Subcutaneous abdominal adipose tissue (tissue), 5 donors: ENCODE measurements around the gene C1QTNF3.
"Not testable (repeated sequence)": the region's sequence is repeated elsewhere in the genome, so short reads cannot be mapped to it uniquely, and the experiment has no call there.

Experiments
- H3K27ac ChIP-seq: one replicate; pipeline ENCODE4 v1.7.0; 2013; ENCODE audit warnings: low read depth, mild to moderate bottlenecking, inconsistent platforms, low read length, moderate library complexity
- H3K27me3 ChIP-seq, 5 donors: one replicate each; pipeline ENCODE4 v1.7.0; 2013; ENCODE audit warnings: low read length in 5 of 5, inconsistent platforms in 1 of 5; ENCODE audit not compliant: control insufficient read depth in 5 of 5, insufficient read depth in 4 of 5
- H3K36me3 ChIP-seq, 5 donors: one replicate each; pipeline ENCODE4 v1.7.0; 2013; ENCODE audit warnings: low read length in 5 of 5; ENCODE audit not compliant: control insufficient read depth in 5 of 5, insufficient read depth in 5 of 5
- H3K4me1 ChIP-seq, 5 donors: one replicate each; pipeline ENCODE4 v1.7.0; 2013; ENCODE audit warnings: low read length in 5 of 5, mild to moderate bottlenecking in 3 of 5, moderate library complexity in 1 of 5; ENCODE audit not compliant: control insufficient read depth in 5 of 5, insufficient read depth in 5 of 5
- H3K4me3 ChIP-seq, 5 donors: one replicate each; pipeline ENCODE4 v1.7.0; 2013; ENCODE audit warnings: low read length in 5 of 5, low read depth in 1 of 5
- H3K9ac ChIP-seq, 5 donors: one replicate each; pipeline ENCODE4 v1.7.0; 2013; ENCODE audit warnings: low read length in 5 of 5, mild to moderate bottlenecking in 4 of 5, moderate library complexity in 3 of 5
- H3K9me3 ChIP-seq, 5 donors: one replicate each; pipeline ENCODE4 v1.7.0; 2013; ENCODE audit warnings: low read length in 5 of 5; ENCODE audit not compliant: control insufficient read depth in 5 of 5
- donor health status: healthy.
- donor health status: healthy.
- donor health status: healthy.
- donor health status: healthy.
- donor health status: healthy.

Gene C1QTNF3, protein sequence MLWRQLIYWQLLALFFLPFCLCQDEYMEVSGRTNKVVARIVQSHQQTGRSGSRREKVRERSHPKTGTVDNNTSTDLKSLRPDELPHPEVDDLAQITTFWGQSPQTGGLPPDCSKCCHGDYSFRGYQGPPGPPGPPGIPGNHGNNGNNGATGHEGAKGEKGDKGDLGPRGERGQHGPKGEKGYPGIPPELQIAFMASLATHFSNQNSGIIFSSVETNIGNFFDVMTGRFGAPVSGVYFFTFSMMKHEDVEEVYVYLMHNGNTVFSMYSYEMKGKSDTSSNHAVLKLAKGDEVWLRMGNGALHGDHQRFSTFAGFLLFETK

DNA sequence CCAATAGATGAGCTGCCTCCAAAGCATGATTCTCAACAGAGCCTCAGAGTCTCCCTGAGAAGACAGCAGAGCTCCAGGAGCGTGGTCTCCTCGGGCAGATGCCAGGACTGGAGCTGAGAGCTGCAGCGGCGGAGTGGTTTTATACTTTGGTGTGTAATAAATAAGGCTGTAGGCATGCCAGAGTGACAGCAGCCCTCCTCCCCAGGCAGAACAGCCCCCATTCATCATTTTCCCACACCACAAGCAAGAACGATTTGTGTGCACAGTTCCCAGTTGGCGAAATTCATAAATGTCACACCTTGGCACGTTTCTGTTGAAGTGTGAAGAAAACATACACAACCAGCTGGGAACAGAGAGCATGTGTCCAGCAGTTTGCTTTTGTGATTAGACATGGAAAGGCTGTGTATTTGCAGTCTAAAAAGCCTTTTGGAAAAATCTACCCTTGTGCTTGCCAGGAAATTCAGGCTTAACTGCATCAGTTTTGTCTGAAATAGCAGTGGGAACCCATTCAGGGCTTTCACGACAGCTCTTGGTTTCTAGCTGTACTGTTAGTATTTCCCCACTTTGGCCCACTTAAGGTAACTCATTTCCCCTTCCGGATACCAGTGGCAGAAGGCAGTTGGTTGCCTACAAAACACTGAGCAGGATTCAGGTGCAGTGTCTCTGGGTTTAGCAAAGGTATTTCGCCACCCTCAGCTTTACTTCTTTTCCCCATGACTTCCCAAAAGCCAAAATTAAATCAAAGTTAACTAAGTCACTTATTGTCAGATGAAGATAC is at the start of gene C1QTNF3:
C1QTNF3 (minus strand) TSS at position 115 of the 778 bp plus-strand sequence; CDS start at position 27, 88 bp downstream.
- no peaks in the 10 kb centered on the region for H3K9me3 ChIP-seq
- H3K36me3 ChIP-seq = no peaks in the 10 kb centered on the region
- peak within 1 kb of the TSS in 4 of 5 donors; percentile 11 to 42 (median 24) for H3K4me3 ChIP-seq
- peak within 1 kb of the TSS in 3 of 5 donors; percentile 2 to 17 (median 5) for H3K9ac ChIP-seq
- no peaks in the 10 kb centered on the region for H3K27me3 ChIP-seq
- H3K27ac ChIP-seq = no peak within 1 kb of the TSS
- peaks cover 5 to 28% (median 19%) of the 10 kb centered on the region in 5 donors for H3K4me1 ChIP-seq

DNA sequence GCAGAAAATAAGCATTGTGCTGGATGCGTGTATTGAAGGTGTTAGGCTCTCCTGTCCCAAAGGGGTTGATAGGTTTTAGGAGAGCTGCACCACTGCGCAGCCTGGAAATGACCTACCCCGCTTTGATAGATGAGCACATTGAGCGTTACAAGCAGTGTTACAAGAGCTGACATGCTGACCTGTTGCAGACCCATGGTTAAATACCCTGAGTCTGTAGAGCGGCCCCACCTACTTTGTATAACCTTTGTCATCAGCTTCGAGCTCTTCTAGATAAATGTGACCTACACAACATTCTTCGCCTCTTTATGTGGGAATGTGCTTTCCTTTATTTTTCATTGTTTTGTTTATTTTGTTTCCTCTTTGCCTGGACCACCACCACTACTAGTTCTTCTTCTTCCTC is 48.0 kb upstream of the C1QTNF3 start:
- not testable (repeated sequence) for H3K4me1 ChIP-seq, H3K4me3 ChIP-seq, H3K27me3 ChIP-seq, H3K9me3 ChIP-seq, H3K27ac ChIP-seq, H3K9ac ChIP-seq, H3K36me3 ChIP-seq

DNA sequence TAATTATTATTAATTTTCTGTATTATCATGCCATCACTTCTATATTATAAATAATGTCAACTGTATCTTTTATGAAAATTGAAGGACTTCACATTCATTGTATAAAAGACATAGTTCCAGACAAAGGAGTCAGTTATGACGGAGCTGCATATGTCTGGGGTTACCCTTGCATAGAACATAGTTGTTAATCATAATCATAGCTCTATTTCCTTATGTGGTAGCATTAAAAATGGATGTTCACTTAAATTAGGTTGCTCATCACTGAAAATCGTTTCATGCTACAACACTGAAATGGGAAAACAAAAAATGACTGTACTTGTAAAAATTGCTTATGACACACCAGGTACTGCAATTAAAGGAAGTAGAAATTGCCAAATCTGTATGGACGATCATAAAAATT is 46.8 kb upstream of the C1QTNF3 start:
- H3K9ac ChIP-seq, H3K4me1 ChIP-seq: not testable (repeated sequence)

DNA sequence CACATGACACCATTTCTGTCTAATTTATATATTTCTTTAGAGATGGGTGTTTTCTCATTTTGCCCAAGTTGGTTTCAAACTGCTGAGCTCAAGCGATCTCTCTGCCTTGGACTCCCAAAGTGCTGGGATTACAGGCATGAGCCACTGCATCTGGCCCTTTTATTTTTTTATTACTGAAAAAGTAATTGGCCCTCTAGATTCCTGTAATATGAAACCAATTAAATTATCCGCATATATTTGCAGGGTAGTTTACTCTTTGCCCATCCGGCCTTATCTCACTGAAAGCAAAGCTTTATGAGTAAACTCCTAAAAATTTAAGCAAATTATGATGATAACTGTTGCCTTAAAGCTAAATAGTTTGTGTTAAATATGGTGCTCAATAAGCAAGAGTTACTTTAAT is 44.7 kb upstream of the C1QTNF3 start:
- H3K4me1 ChIP-seq, H3K27me3 ChIP-seq, H3K4me3 ChIP-seq, H3K36me3 ChIP-seq, H3K9me3 ChIP-seq, H3K9ac ChIP-seq, H3K27ac ChIP-seq: not testable (repeated sequence)

More for the DNA sequence above, 46.8 kb upstream of the C1QTNF3 start:
- not testable (repeated sequence) for H3K4me3 ChIP-seq, H3K27ac ChIP-seq, H3K36me3 ChIP-seq, H3K27me3 ChIP-seq, H3K9me3 ChIP-seq

DNA sequence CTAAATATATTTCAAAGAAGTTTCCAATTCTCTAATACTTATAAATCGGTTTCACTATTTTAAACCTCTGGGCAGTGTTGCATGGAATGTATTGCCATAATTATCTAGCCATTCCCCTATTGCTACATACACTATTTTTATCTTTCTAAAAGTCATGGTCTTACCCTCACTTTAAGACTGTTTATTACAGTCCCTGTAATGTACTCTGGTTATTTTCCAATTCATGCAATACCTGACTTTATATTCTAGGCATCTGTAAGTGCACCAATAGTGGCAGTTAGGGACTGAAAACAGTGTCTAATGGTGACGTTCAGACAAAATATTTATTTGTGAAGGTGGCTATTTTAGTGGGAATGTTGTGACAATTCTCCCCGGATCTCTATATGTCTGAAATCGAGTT is 40.9 kb upstream of the C1QTNF3 start:
- H3K9me3 ChIP-seq, H3K27me3 ChIP-seq, H3K4me1 ChIP-seq, H3K4me3 ChIP-seq, H3K27ac ChIP-seq, H3K36me3 ChIP-seq, H3K9ac ChIP-seq: not testable (repeated sequence)

DNA sequence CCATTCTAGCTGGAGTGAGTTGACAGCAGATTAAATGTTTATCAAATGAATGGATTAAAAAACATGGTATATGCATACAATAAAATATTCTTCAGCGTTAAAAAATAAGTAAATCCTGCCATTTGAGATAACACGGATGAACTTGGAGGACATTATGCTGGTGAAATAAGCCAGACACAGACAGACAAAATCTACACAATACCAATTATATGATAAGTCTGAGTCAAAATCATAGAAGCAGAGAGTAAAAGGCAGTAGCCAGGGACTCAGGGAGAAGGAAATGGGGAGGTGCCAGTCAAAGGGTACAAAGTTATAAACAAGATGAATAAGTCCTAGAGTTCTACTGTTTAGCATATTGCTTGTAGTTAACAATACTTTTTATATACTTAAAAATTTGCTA is 36.5 kb upstream of the C1QTNF3 start:
- H3K4me3 ChIP-seq, H3K9ac ChIP-seq, H3K27me3 ChIP-seq, H3K9me3 ChIP-seq, H3K4me1 ChIP-seq, H3K36me3 ChIP-seq, H3K27ac ChIP-seq: not testable (repeated sequence)

DNA sequence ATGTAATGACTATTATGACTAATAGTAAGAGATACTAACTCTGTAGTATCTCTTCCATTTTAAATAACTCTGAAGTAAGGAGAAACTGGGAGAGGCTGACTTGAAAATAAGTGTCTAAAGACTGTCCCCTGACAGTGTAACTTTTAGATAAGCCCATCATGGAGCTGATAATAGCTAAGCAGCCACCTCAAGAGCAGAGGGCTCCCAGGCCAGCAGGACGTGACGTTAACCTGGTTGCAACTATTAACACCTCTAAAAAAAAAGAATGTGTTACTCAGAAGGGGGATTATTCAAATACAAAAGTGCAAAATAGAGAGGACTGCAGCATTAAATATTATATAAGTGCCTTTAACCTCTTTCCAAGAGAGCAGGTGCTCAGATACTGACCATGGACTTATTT is 34.6 kb upstream of the C1QTNF3 start:
- H3K9me3 ChIP-seq, H3K36me3 ChIP-seq, H3K4me1 ChIP-seq, H3K27ac ChIP-seq, H3K9ac ChIP-seq, H3K27me3 ChIP-seq, H3K4me3 ChIP-seq: not testable (repeated sequence)

DNA sequence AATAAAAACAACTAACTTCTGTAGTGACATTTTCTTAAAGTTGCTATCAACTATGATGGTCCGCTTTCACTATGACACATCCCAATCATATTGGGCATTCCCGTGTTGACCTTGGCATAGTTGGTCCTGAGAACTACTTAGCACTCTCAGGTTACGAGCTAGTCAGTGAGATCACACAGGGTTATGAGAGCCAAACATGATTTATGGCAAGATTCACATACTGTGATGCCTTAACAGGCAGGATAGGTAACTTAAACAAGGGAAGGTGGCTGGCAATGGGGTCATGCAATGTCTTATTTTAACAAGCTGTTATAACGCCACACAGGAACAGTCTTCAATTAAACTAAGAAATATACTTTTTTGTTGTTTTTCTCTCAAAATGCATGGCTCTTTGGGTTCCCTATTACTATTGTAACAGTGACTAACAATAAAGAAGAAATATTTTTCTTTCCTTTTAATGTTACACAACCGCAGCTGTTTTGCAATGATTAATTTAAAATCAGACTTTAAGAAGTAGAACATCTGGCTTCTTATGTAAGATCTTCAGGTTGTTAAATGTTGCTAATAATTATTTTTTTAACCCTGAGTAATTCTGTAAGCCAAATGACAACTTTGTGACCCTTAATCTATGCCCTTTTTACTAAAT is 33.8 kb upstream of the C1QTNF3 start:
- H3K36me3 ChIP-seq, H3K4me1 ChIP-seq, H3K9me3 ChIP-seq, H3K9ac ChIP-seq, H3K27ac ChIP-seq, H3K27me3 ChIP-seq, H3K4me3 ChIP-seq: not testable (repeated sequence)

DNA sequence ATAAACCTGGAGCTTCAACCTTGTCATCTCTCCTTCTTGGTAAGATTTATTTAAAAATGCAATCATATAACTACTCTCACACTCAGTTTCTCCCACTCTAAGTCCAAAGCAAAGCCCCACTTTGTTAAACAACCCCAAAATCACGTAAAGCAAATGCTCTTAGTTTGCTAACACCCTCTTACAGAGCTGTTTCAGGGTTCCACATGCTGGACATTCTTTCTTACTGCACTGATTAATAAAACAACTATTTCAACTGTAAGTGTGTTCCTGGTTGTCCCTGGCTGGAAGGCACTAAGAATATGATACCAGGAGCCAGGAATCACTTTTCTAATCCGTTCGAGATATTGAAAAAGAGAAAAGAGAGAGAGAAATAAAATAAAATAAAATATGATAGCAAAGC is 31.5 kb upstream of the C1QTNF3 start:
- not testable (repeated sequence) for H3K36me3 ChIP-seq, H3K27ac ChIP-seq, H3K9me3 ChIP-seq, H3K9ac ChIP-seq, H3K4me1 ChIP-seq, H3K27me3 ChIP-seq, H3K4me3 ChIP-seq

DNA sequence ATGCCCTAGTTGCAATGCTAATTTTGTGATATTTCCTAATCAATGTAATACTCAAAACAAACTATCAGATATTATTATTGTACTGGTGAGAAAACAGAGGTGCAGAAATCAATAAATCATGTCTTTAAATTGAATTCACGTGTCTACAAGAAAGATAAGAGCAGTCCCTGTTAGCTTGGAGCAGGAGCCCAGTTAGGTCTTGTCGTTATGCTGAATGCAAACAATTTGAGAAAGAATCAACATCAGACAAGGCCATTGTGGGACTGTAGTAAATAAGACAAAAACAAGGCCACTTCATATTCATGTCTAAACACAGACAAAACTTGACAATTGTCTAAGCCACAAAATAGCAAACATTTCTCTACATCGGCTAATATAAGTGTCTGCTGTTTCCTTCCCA is 31.1 kb upstream of the C1QTNF3 start:
- not testable (repeated sequence) for H3K27me3 ChIP-seq, H3K9ac ChIP-seq, H3K36me3 ChIP-seq, H3K4me3 ChIP-seq, H3K4me1 ChIP-seq, H3K27ac ChIP-seq, H3K9me3 ChIP-seq
